Fibroblast of lung (primary cell): ENCODE results near the gene WWOX. TPM values are rescaled to one million over a fixed set of nuclear protein-coding genes. Genes with fewer than 3 reads are reported as not detected.

ENCODE experiments used
- DNase-seq, 2 donors: peaks; one replicate each; pipeline versions ENCODE4 v3.0.0 to v3.0.0-alpha.2; 2010; ENCODE audit warnings: low read depth in 2 of 2
- H2AFZ ChIP-seq: 2 replicates; pipeline ENCODE4 v1.5.1; 2012; ENCODE audit warnings: low read length, control low read depth, inconsistent platforms
- H3K27ac ChIP-seq: 2 replicates; pipeline ENCODE4 v1.5.1; 2011; ENCODE audit warnings: low read length, control low read depth; ENCODE audit not compliant: insufficient read depth
- H3K27me3 ChIP-seq: 2 replicates; pipeline ENCODE4 v1.5.1; 2011; ENCODE audit warnings: mild to moderate bottlenecking, low read length; ENCODE audit not compliant: control insufficient read depth, insufficient read depth
- H3K36me3 ChIP-seq: 2 replicates; pipeline ENCODE4 v1.5.1; 2011; ENCODE audit warnings: low read length; ENCODE audit not compliant: control insufficient read depth, insufficient read depth
- H3K4me1 ChIP-seq: 2 replicates; pipeline ENCODE4 v1.5.1; 2011; ENCODE audit warnings: low read length; ENCODE audit not compliant: control insufficient read depth, insufficient read depth; ENCODE audit errors: extremely low read depth
- H3K4me2 ChIP-seq: 2 replicates; pipeline ENCODE4 v1.5.1; 2011; ENCODE audit warnings: low read length, control low read depth; ENCODE audit not compliant: insufficient read depth; ENCODE audit errors: extremely low read depth
- H3K4me3 ChIP-seq, 4 experiments: fragments of 200-600 bp in 1 of 4; sonication (generic) in 1 of 4; replicated peaks in 1 of 4; 2 replicates each; pipeline ENCODE4 v1.5.1; 2011 to 2016; ENCODE audit warnings: low read length in 4 of 4, low read depth in 3 of 4, mild to moderate bottlenecking in 3 of 4, control low read depth in 2 of 4, inconsistent platforms in 1 of 4, mixed read lengths in 1 of 4; ENCODE audit not compliant: insufficient read depth in 1 of 4; ENCODE audit errors: control extremely low read depth in 1 of 4
- H3K79me2 ChIP-seq: 2 replicates; pipeline ENCODE4 v1.5.1; 2012; ENCODE audit warnings: mild to moderate bottlenecking, low read length, inconsistent platforms; ENCODE audit not compliant: control insufficient read depth, insufficient read depth
- H3K9ac ChIP-seq: 2 replicates; pipeline ENCODE4 v1.5.1; 2011; ENCODE audit warnings: mild to moderate bottlenecking, low read length, control low read depth; ENCODE audit not compliant: insufficient read depth
- H3K9me3 ChIP-seq: 2 replicates; pipeline ENCODE4 v1.5.1; 2012; ENCODE audit warnings: low read depth, low read length; ENCODE audit not compliant: control insufficient read depth, insufficient read depth
- H4K20me1 ChIP-seq: 2 replicates; pipeline ENCODE4 v1.5.1; 2011; ENCODE audit warnings: low read length; ENCODE audit not compliant: control insufficient read depth, insufficient read depth; ENCODE audit errors: extremely low read depth
- EZH2 ChIP-seq: IDR thresholded peaks from 2 replicates; pipeline ENCODE4 v1.5.1; 2012; ENCODE audit warnings: low read length, control low read depth, mild to moderate bottlenecking; ENCODE audit errors: missing control alignments
- polyA plus RNA-seq, 2 donors: library from polyadenylated mRNA; depleted of rRNA in 1 of 2; stranded (reverse) in 1 of 2; unstranded in 1 of 2; fragments of >200 nt; gene quantifications; 2 replicates each; pipeline ENCODE4 v1.2.1, GENCODE V29; 2011 to 2012; ENCODE audit warnings: missing spikeins in 1 of 2
- total RNA-seq: library from RNA; depleted of rRNA; stranded (reverse); fragments of >200 nt; gene quantifications from 2 replicates; pipeline ENCODE4 v1.2.1, GENCODE V29; 2014
- TF ChIP-seq, protein P1 (sequence below), 2 donors: IDR thresholded peaks in 1 of 2; conservative IDR thresholded peaks in 1 of 2; 1 replicate in 1 of 2; 2 replicates in 1 of 2; pipeline ENCODE4 v1.5.1; 2011 to 2012; ENCODE audit warnings: low read length in 2 of 2, control low read depth in 1 of 2, inconsistent platforms in 1 of 2, low read depth in 1 of 2, mild to moderate bottlenecking in 1 of 2

WWOX gene
- total and polyA plus RNA-seq, 2 donors (not counting 1 experiment from before 2014, with no cell fraction given): 5.6 to 16.3 TPM

GRCh38 chr16:79150151-79150550, 1050.7 kb downstream of the WWOX start:
- TF ChIP-seq EZH2: no peak
- TF ChIP-seq, protein P1, sequence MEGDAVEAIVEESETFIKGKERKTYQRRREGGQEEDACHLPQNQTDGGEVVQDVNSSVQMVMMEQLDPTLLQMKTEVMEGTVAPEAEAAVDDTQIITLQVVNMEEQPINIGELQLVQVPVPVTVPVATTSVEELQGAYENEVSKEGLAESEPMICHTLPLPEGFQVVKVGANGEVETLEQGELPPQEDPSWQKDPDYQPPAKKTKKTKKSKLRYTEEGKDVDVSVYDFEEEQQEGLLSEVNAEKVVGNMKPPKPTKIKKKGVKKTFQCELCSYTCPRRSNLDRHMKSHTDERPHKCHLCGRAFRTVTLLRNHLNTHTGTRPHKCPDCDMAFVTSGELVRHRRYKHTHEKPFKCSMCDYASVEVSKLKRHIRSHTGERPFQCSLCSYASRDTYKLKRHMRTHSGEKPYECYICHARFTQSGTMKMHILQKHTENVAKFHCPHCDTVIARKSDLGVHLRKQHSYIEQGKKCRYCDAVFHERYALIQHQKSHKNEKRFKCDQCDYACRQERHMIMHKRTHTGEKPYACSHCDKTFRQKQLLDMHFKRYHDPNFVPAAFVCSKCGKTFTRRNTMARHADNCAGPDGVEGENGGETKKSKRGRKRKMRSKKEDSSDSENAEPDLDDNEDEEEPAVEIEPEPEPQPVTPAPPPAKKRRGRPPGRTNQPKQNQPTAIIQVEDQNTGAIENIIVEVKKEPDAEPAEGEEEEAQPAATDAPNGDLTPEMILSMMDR (conservative IDR thresholded peaks at IDR 0.05 in 1 of 2, IDR thresholded peaks at IDR 0.05 in 1 of 2; ENCODE audit: low read depth in 1 of 2, low read length in 2 of 2): no peak
- Histone ChIP-seq H2AFZ (no peak overlapping the region), H3K4me2 (no peak overlapping the region), H3K27ac (no peak overlapping the region), H3K9ac (no peak overlapping the region), H3K79me2 (no peaks in the 10 kb centered on the region), H3K27me3 (no peaks in the 10 kb centered on the region), H4K20me1 (no peaks in the 10 kb centered on the region), H3K4me3 (no peak overlapping the region), H3K4me1 (no peaks in the 10 kb centered on the region), H3K36me3 (no peaks in the 10 kb centered on the region), H3K9me3 (no peaks in the 10 kb centered on the region)
- no peak for DNase-seq

DNA sequence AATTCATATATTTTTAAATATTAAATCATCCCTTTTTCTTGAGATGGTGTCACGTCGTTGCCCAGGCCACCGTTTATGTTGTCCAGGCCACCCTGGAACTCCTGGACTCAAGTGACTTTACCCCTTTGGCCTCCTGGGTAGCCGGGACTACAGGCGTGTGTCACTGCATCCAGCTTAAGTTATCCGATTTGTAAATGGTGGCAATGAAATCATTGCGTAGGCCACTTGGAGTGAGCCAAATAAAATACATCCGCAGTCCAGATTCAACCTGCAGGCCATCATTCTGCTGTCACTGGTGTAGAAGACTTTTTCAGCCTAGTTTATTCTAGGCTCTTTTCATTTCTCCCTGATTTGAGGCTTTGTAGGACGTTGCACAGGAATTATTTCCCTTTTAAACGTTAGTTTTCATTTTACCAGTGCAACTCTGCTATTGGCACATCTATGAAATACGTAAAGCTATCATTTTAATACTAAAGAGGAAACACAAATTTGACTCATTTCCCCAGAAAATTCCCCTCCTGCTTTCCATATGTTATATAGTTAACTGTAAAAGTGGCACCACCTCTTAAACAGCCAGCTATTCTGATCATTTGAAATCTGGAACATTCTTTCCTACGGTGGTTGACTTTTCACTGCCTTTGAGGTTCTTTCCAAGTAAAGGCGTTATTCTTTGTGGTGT, 1051.3 kb downstream of the WWOX start:
- Histone ChIP-seq H3K27me3 (no peaks in the 10 kb centered on the region), H3K4me1 (no peaks in the 10 kb centered on the region), H3K36me3 (no peaks in the 10 kb centered on the region), H3K9ac (no peak overlapping the region), H3K27ac (no peak overlapping the region), H3K79me2 (no peaks in the 10 kb centered on the region), H3K4me3 (no peak overlapping the region), H2AFZ (no peak overlapping the region), H4K20me1 (no peaks in the 10 kb centered on the region), H3K4me2 (no peak overlapping the region), H3K9me3 (no peaks in the 10 kb centered on the region)
- DNase-seq: no peak
- TF ChIP-seq EZH2: no peak
- TF ChIP-seq, protein P1 (conservative IDR thresholded peaks at IDR 0.05 in 1 of 2, IDR thresholded peaks at IDR 0.05 in 1 of 2; ENCODE audit: low read depth in 1 of 2, low read length in 2 of 2): no peak

DNA sequence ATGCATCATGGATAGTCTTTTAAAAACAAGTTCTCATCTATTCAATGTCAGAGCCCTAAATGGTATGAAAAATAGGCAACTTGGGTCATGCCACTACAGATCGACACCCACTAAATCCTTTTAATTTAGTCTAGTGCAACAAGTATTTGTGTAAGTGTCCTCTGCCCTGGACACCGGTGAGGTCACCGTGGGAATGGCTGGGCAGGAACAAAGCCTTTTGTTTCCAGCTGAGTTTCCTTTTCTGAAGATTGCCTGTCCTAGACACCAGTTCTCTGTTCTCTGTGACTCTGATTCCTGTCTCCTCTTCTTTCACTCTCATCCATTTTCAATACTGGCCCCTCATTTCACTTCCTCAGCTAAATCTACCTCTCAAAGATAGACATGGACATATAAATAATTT, 1054.6 kb downstream of the WWOX start:
- Histone ChIP-seq H2AFZ (no peak overlapping the region), H3K36me3 (no peaks in the 10 kb centered on the region), H3K4me1 (no peaks in the 10 kb centered on the region), H3K27ac (no peak overlapping the region), H3K79me2 (no peaks in the 10 kb centered on the region), H3K9ac (no peak overlapping the region), H4K20me1 (no peaks in the 10 kb centered on the region), H3K4me3 (no peak overlapping the region), H3K9me3 (no peaks in the 10 kb centered on the region), H3K4me2 (no peak overlapping the region), H3K27me3 (no peaks in the 10 kb centered on the region)
- no peak for DNase-seq
- TF ChIP-seq EZH2: no peak
- TF ChIP-seq, protein P1 (conservative IDR thresholded peaks at IDR 0.05 in 1 of 2, IDR thresholded peaks at IDR 0.05 in 1 of 2; ENCODE audit: low read depth in 1 of 2, low read length in 2 of 2): no peak
